ENCODE measurements around the gene MTURN.
"Not testable (repeated sequence)": the region's sequence is repeated elsewhere in the genome, so short reads cannot be mapped to it uniquely, and the experiment has no call there.

The MTURN gene

GRCh38 chr7:30181211-30181610 lies 46.4 kb downstream of the MTURN start:
- DNase-seq = no peak

GRCh38 chr7:30181736-30182522 lies 47.1 kb downstream of the MTURN start:
- DNase-seq = no peak

- no peak for DNase-seq
Measured at GRCh38 chr7:30182814-30183213, 48.0 kb downstream of the MTURN start.

DNA sequence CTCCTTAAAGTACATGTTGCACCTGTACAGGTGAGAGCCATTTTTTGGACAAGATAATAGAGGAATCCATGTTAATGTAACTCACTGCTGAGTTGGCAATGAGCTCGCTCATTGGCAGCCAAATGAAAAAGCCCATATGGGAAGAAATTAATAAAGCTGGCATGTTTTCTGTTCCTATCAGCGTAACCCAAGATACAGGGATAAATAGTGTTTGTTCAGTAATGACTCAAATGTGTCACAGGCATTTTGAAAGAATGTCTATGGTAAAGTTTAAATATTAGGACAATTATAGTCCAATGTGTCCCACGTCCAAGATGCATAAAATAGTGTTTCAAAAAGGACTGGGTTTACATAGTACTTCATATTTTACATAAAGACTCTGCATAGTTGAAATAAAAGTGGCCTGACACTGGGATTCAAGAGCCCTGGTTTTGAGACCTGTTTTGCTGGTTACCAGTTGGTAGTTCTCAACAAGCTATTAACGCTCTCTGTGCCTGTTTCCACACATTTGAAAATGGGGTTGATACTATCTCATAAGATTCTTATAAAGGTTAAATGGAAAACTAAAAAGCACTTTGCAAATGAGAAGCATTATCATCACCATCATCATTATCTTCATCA lies 49.1 kb downstream of the MTURN start:
- no peak for DNase-seq

GRCh38 chr7:30184791-30185487 lies 50.2 kb downstream of the MTURN start:
- no peak for DNase-seq

DNA sequence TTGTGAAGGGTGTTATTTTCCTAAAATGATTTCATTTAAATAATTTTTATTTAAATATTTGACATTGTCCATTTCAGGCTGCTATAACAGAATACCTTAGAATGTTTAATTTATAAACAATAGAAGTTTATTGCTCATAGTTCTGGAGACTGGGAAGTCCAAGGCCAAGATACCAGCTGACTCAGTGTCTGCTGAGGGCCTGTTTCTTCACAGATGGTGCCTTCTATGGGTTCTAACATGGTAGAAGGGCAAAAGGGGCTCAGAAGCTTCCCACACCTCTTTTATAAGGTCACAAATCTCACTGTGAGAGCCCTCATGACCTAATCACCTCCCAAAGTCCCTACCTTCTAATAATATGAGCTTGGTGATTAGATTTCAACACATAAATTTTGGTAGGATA lies 50.7 kb downstream of the MTURN start:
- DNase-seq = no peak

DNA sequence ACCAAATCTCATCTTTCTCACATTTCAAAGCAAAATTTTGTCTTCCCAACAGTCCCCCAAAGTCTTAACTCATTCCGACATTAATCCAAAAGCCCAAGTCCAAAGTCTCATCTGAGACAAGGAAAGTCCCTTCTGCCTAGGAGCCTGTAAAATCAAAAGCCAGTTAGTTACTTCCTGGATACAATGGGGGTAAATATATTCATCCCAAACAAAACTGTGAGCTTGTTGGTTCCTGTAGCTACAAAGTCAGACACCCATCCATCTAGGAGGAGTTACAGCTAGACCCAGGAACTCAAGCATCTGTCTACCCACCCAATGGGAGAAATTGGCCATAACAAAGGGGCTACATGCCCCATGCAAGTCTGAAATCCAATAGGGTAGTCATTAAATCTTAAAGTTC lies 51.9 kb downstream of the MTURN start:
- DNase-seq = no peak

DNA sequence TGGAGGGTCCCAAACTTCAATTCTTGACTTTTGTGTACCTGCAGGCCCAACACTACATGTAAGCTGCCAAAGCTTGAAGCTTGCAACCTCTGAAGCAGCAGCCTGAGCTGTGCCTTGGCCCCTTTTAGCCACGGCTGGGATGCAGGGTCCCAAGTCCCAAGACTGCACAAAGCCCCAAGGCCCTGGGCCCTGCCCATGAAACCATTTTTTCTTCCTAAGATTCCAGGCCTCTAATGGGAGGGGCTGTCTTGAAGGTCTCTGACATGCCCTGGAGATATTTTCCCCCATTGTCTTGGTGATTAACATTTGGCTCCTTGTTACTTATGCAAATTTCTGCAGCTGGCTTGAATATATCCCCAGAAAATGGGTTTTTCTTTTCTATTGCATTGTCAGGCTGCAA lies 52.7 kb downstream of the MTURN start:
- no peak for DNase-seq

DNA sequence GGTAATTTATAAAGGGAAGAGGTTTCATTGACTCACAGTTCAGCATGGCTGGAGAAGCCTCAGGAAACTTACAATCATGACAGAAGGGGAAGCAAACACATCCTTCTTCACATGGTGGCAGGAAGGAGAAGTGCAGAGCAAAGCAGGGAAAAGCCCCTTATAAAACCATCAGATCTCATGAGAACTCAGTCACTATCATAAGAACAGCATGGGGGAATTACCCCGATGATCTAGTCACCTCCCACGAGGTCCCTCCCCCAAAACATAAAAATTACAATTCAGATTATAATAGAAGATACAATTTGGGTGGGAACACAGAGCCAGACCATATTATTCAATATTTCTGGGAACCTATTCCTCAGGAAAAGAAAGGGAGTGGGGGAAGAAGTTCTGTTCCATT lies 53.6 kb downstream of the MTURN start:
- DNase-seq = not testable (repeated sequence)

DNA sequence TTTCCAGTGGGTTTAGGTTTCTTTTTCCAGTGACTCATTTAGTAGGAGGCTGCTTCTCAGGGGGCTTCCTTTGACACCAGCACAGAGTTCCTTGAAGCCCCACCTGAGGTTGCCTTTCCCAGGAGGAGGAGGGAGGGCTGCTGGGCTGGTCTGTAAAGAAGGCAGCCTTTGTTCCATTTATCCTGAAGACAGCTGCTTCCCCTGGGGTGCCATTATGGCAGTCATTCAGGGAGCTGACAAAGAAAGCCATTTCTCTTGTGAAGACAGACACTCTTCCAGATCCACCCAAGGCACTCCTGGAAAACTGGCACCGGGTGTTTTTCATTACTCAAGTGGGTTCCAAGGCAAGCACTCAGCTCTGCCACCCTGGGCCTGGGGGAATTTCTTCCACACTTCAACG lies 54.0 kb downstream of the MTURN start:
- no peak for DNase-seq

GRCh38 chr7:30191809-30192208 lies 57.0 kb downstream of the MTURN start:
- DNase-seq = no peak

- DNase-seq = no peak
Measured at GRCh38 chr7:30193336-30193943, 58.7 kb downstream of the MTURN start.

DNA sequence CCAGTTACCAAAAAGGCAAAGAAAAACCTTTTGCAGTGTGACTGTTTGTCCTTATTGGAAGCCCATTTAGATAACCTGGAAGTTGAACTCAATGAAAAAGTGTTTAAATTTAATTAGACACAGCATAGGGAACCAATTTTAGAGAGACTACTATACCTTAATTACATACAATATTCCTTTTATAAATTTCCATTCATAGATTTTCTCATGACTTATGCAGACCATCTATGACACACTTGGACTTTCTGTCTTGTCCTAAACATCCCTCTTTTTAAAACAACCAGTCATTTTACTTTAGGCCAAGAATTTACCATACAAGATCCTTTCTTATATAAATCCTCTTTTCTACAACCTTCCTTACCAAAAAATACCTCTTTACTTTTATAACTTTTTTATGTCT lies 61.6 kb downstream of the MTURN start:
- DNase-seq = no peak

DNA sequence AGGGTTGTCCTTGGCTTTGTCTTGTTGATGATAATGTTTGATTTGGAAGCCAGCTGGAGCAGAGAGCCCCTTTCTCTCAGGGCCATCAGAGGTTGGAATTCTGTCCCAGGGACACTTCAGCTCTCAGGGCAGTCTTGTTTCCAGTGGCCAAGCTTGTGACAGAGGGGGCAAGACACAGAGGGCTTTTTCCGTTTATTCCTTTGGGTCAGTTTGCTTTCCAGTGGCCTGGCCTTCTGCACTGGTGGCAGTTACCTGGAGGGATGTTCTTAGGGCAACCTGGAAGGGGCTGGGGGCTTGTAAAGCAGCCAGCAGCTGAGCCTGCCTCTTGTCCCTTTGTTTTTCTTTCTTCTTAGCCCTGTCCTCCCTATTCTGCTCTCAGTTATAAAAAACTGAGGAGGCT lies 62.7 kb downstream of the MTURN start:
- DNase-seq = no peak

GRCh38 chr7:30199271-30199670 lies 64.5 kb downstream of the MTURN start:
- DNase-seq = no peak

- DNase-seq = no peak
Measured at GRCh38 chr7:30200591-30200990, 65.8 kb downstream of the MTURN start.

GRCh38 chr7:30201161-30201666 lies 66.4 kb downstream of the MTURN start:
- no peak for DNase-seq

DNA sequence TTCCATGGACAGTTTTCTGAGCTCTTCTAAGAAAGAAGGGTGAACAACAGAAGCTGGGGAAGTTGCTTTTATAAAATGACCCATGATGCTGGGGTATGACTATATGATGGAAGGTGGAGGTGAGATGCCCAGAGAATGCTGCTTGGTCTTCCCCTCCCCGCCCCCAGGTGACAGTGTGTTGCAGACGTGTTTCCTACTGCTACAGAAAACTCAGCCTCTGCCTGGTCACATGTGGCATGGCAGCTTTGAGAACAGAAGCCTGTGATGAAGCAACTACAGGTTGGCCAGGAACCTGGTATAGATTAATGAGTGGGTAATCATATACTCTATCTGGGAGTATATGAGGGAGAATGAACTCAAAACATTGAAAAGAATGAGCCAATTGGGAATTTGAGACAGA lies 67.1 kb downstream of the MTURN start:
- no peak for DNase-seq

GRCh38 chr7:30202671-30203070 lies 67.9 kb downstream of the MTURN start:
- DNase-seq = no peak

DNA sequence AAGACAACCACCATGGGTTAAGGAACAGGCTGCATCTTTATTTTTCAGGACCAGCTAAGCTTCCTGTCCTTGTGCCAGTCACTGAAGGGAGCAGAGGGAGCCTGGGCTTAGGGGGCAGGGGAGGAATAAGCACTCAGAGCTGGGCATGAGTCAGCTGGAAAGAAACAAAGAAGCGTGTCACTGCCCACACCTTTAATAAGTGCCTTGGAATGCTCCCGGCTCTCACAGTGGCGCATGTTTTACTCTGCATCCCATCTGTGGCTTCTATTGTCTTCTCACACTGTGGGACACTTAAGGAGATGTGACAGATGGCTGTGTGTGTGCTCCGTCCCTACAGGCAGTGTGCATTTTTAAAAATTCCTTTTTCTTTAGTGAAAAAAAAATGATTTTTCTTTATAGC lies 71.7 kb downstream of the MTURN start:
- no peak for DNase-seq

DNA sequence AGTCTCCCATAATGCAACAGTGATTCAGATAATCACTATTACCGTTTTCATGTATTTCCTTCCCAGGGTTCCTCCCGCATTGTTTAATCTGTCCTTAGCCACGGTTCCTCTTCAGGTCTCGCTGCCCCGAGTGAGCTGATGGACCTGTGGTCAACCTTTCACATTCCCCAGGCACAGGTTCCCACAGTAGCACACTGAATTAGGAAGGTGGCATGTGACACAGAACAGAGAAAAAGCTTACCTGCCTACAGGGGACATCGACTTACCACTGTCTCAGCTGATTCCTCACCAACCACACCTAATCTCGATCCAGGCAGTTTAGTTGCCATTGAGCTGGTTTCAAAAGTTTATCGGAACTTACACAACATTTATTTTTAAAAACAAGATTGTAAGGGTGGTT lies 72.2 kb downstream of the MTURN start:
- DNase-seq = no peak

DNA sequence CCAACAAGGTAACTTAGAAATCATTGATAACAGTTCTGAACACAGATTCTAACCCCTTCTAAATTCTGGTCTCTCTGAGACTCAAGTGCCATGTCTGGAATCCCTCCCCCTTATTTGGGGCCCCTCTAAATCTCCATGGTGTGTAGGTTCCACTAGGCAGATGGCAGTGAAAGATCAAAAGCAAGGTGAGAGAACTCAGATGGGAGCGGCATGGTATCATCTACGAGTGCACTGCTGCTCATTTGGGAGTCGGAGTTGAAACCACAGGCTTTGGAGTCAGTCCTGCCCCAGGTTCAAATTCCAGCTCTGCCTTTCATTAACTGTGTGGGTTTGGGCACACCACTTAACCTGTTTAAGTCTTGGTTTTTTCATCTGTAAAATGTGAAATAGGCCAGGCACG lies 72.6 kb downstream of the MTURN start:
- DNase-seq = no peak

DNA sequence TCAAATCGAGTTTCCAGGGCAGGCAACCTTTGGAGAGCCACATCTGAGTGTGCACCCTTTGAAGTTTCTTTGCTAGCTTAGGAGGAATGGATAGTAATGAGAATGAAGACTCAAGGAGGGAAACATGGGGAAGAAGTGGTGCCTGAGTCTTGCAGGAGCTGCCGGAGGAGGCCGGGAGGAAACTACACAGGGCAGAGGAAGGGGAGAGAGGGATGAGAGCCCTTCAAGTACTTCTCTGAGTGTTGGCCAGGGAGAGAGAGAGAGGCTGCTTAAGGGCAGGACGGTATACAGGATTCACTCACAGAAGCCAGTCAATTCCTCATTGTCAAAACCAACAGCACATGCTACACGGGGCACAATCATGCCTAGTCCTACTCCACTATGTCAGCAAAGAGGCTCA lies 75.2 kb downstream of the MTURN start:
- no peak for DNase-seq

Data from SHP77 (cell line).